Panc1 (cell line): ENCODE data around the gene TECR. TPM values are rescaled to one million over a fixed set of nuclear protein-coding genes. Genes with fewer than 3 reads are reported as not detected.
"Not testable (repeated sequence)": the region's sequence is repeated elsewhere in the genome, so short reads cannot be mapped to it uniquely, and the experiment has no call there.

Experiments used
- ATAC-seq: fragments of 200-7000 bp; cut with Tn5 transposase; 2 replicates; pipeline ENCODE4 v1.9.1; 2020; ENCODE audit warnings: mild to moderate bottlenecking, moderate library complexity
- BruUV-seq: library from RNA; stranded (reverse); fragments of 400-500 nt; replicated peaks from 2 replicates; lab custom pipeline; 2021; lab: Mats Ljungman, UMichigan
- CTCF ChIA-PET: fragments of 300-600 bp; sonication (Branson Sonifier 250); formaldehyde crosslinking; loops from one replicate; lab custom pipeline; 2022; ENCODE audit warnings: antibody characterized with exemption; lab: Charles Lee
- POLR2A ChIA-PET: fragments of 300-600 bp; sonication (Branson Sonifier 250); formaldehyde crosslinking; loops from one replicate; lab custom pipeline; 2022; ENCODE audit warnings: antibody characterized with exemption; lab: Charles Lee
- DNase-seq: peaks from one replicate; pipeline ENCODE4 v3.0.0-alpha.2; 2010; ENCODE audit warnings: low read depth, low spot score
- H3K27ac ChIP-seq: 2 replicates; pipeline ENCODE4 v1.5.1; 2011; ENCODE audit warnings: mild to moderate bottlenecking, low read length, inconsistent platforms
- H3K27me3 ChIP-seq: fragments of 200-500 bp; sonication (Bioruptor generic); 2 replicates; pipeline ENCODE4 v1.6.0; 2014; ENCODE audit warnings: low read length, inconsistent platforms; ENCODE audit not compliant: control insufficient read depth, insufficient read depth
- H3K36me3 ChIP-seq: fragments of 200-500 bp; sonication (Bioruptor generic); 2 replicates; pipeline ENCODE4 v1.5.1; 2014; ENCODE audit warnings: inconsistent platforms, mild to moderate bottlenecking, low read length, moderate library complexity; ENCODE audit not compliant: control insufficient read depth, insufficient read depth
- H3K4me1 ChIP-seq: 2 replicates; pipeline ENCODE4 v1.5.1; 2011; ENCODE audit warnings: inconsistent platforms, mild to moderate bottlenecking, low read length, moderate library complexity; ENCODE audit not compliant: control insufficient read depth, insufficient read depth
- H3K4me3 ChIP-seq, 2 experiments: 2 replicates each; pipeline ENCODE4 v1.5.1; 2011 to 2012; ENCODE audit warnings: low read depth in 2 of 2, low read length in 2 of 2, mild to moderate bottlenecking in 2 of 2, inconsistent platforms in 1 of 2, moderate library complexity in 1 of 2
- H3K9me3 ChIP-seq: fragments of 200-500 bp; sonication (Bioruptor generic); 2 replicates; pipeline ENCODE4 v1.5.1; 2014; ENCODE audit warnings: low read depth, mild to moderate bottlenecking, inconsistent platforms, low read length, moderate library complexity; ENCODE audit not compliant: control insufficient read depth, insufficient read depth
- CTCF ChIP-seq: fragments of 450-650 bp; IDR thresholded peaks from 2 replicates; pipeline ENCODE4 v1.5.1; 2017; ENCODE audit warnings: mild to moderate bottlenecking
- POLR2AphosphoS5 ChIP-seq: IDR thresholded peaks from 2 replicates; pipeline ENCODE4 v1.6.1; 2012; ENCODE audit warnings: mild to moderate bottlenecking, low read depth, low read length, moderate library complexity
- REST ChIP-seq, 2 experiments: IDR thresholded peaks; 2 replicates each; pipeline ENCODE4 v1.6.1; 2011 to 2012; ENCODE audit warnings: low read depth in 2 of 2, control low read depth in 1 of 2, low read length in 1 of 2, mild to moderate bottlenecking in 1 of 2, moderate library complexity in 1 of 2; ENCODE audit not compliant: insufficient read depth in 1 of 2
- SIN3A ChIP-seq: IDR thresholded peaks from 2 replicates; pipeline ENCODE4 v1.6.1; 2012; ENCODE audit warnings: low read depth, mild to moderate bottlenecking, low read length, moderate library complexity, borderline replicate concordance; ENCODE audit not compliant: insufficient read depth
- TCF7L2 ChIP-seq: IDR thresholded peaks from 2 replicates; pipeline ENCODE4 v1.6.1; 2011; ENCODE audit warnings: mild to moderate bottlenecking, low read depth, low read length, inconsistent platforms
- in situ Hi-C: cut with HindIII; loops from 2 replicates; pipeline ENCODE4 v1.10.0; 2016; ENCODE audit warnings: low sequenced_read_pairs, low pct_unique_long_range_greater_than_20kb
- intact Hi-C: fragments of 100-400 bp; cut with micrococcal nuclease; formaldehyde crosslinking; loops from one replicate; pipeline ENCODE4 v1.10.0; 2022; ENCODE audit not compliant: unreplicated experiment
- total RNA-seq: library from RNA; stranded (reverse); gene quantifications from one replicate; pipeline ENCODE4 v1.2.1, GENCODE V29; 2021; ENCODE audit not compliant: unreplicated experiment

The TECR gene
- total RNA-seq, 1 experiment from 2014 or later, result 233 TPM

DNA sequence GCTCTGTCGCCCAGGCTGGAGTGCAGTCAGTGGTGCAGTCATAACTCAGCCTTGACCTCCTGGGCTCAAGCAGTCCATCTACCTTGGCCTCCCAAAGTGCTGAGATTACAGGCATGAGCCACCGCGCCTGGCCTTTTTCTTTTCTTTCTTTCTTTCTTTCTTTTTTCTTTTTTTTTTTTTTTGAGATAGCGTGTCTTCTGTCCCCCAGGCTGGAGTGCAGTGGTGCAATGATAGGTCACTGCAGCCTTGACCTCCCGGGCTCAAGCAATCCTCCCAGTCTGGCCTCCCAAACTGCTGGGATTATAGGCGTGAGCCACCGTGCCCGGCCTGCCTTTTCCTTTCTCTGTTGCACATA is 22.6 kb downstream of the TECR start:
- BruUV-seq, ATAC-seq, in situ Hi-C loops, H3K4me3 ChIP-seq, CTCF ChIA-PET, H3K27ac ChIP-seq, intact Hi-C loops, H3K36me3 ChIP-seq, H3K9me3 ChIP-seq, POLR2A ChIA-PET, H3K27me3 ChIP-seq, DNase-seq: not testable (repeated sequence)
- peaks cover 47% of the 10 kb centered on the region for H3K4me1 ChIP-seq

- no peaks in the 10 kb centered on the region for H3K36me3 ChIP-seq
- H3K27me3 ChIP-seq, result no peaks in the 10 kb centered on the region
- no peak for DNase-seq
- H3K9me3 ChIP-seq, result no peaks in the 10 kb centered on the region
- H3K27ac ChIP-seq, result peak overlapping the region; percentile 69
- intact Hi-C loops (no loop called here), in situ Hi-C loops (no loop called here)
- BruUV-seq, result no TSS peak
- H3K4me3 ChIP-seq, result no peak overlapping the region
- no peak for TF ChIP-seq TCF7L2
- no peak for TF ChIP-seq SIN3A
- TF ChIP-seq CTCF, result no peak
- TF ChIP-seq POLR2AphosphoS5, result no peak
- no peak for TF ChIP-seq REST (IDR thresholded peaks at IDR 0.05; ENCODE audit: insufficient read depth in 1 of 2, low read depth in 2 of 2, low read length in 1 of 2)
- ChIA-PET POLR2A (no interaction called here), CTCF (no interaction called here)
- H3K4me1 ChIP-seq, result peaks cover 52% of the 10 kb centered on the region
- ATAC-seq, result no peak
Observed at GRCh38 chr19:14553042-14553938, 23.9 kb downstream of the TECR start.

DNA sequence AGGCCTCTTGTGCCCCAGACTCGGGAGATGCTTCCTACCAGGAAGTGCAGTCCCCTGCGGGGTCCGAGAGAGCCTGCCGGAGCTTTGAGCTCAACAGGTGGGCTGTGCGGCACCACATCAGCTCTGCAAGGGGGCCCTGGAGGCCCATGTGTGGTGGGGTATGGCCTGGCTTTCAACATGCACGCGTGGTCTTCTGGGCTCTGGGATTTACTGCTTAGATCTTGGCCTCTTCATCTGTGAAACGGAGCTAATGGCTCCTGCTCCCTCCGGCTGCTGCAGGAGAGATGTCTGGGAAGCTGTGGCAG is 24.5 kb downstream of the TECR start:
- Histone ChIP-seq H3K9me3 (no peaks in the 10 kb centered on the region), H3K27ac (peak overlapping the region; percentile 69), H3K36me3 (no peaks in the 10 kb centered on the region), H3K4me1 (peaks cover 58% of the 10 kb centered on the region), H3K4me3 (no peak overlapping the region), H3K27me3 (no peaks in the 10 kb centered on the region)
- TF ChIP-seq TCF7L2, result no peak
- no peak for TF ChIP-seq REST (IDR thresholded peaks at IDR 0.05; ENCODE audit: insufficient read depth in 1 of 2, low read depth in 2 of 2, low read length in 1 of 2)
- TF ChIP-seq CTCF, result no peak
- no peak for TF ChIP-seq SIN3A
- TF ChIP-seq POLR2AphosphoS5, result no peak
- ChIA-PET POLR2A (no interaction called here), CTCF (interaction anchor here (0.6 kb wide), 1 partner anchor 12 kb away, joined by 5 read pairs; no protein-coding TSS in a partner anchor)
- DNase-seq, result no peak
- in situ Hi-C loops, result no loop called here
- ATAC-seq, result no peak
- intact Hi-C loops, result no loop called here
- no TSS peak for BruUV-seq
